Stimulated activated CD8-positive, alpha-beta memory T cell treated with anti-CD3 and anti-CD28 coated beads, Interleukin-2, amount 100 ng/mL, for 48 hours (primary cell): Measurements from ENCODE around the gene ARSJ.

Experiments used
- DNase-seq, 2 donors: peaks; one replicate each; pipeline ENCODE4 v3.0.0-alpha.2; 2020; ENCODE audit warnings: low read depth in 2 of 2

Gene ARSJ

GRCh38 chr4:113899271-113900070, 80.0 kb downstream of the ARSJ start:
- DNase-seq = no peak

- no peak for DNase-seq
Measured at GRCh38 chr4:113893546-113893945, 85.9 kb downstream of the ARSJ start.

GRCh38 chr4:113888006-113888405, 91.4 kb downstream of the ARSJ start:
- no peak for DNase-seq

GRCh38 chr4:113885291-113885690, 94.2 kb downstream of the ARSJ start:
- no peak for DNase-seq

GRCh38 chr4:113884655-113885054, 94.8 kb downstream of the ARSJ start:
- DNase-seq = no peak

GRCh38 chr4:113882668-113883067, 96.8 kb downstream of the ARSJ start:
- DNase-seq = no peak

- DNase-seq = no peak
Measured at GRCh38 chr4:113881256-113881655, 98.2 kb downstream of the ARSJ start.

- no peak for DNase-seq
Measured at GRCh38 chr4:113880240-113881028, 99.0 kb downstream of the ARSJ start.

GRCh38 chr4:113878668-113879067, 100.8 kb downstream of the ARSJ start:
- no peak for DNase-seq

GRCh38 chr4:113874480-113874879, 105.0 kb downstream of the ARSJ start:
- DNase-seq = no peak

- DNase-seq = no peak
Measured at GRCh38 chr4:113873508-113873907, 105.9 kb downstream of the ARSJ start.

- DNase-seq = no peak
Measured at GRCh38 chr4:113872426-113873260, 106.8 kb downstream of the ARSJ start.

- DNase-seq = no peak
Measured at GRCh38 chr4:113871080-113871479, 108.4 kb downstream of the ARSJ start.

GRCh38 chr4:113869743-113870375, 109.6 kb downstream of the ARSJ start:
- DNase-seq = peak; percentile 19 to 29

GRCh38 chr4:113866611-113867010, 112.8 kb downstream of the ARSJ start:
- no peak for DNase-seq

GRCh38 chr4:113858924-113859323, 120.5 kb downstream of the ARSJ start:
- DNase-seq = no peak

- DNase-seq = no peak
Measured at GRCh38 chr4:113851816-113852215, 127.6 kb downstream of the ARSJ start.
